MM.1S (cell line): ENCODE data around the gene DLGAP1.

Experiments
- DNase-seq: peaks from one replicate; pipeline ENCODE4 v3.0.0-alpha.2; 2015
- H2AFZ ChIP-seq: fragments of 300-600 bp; sonication (generic); 2 replicates; pipeline ENCODE4 v1.6.0; 2016; ENCODE audit warnings: antibody characterized with exemption, low read length
- H3F3A ChIP-seq: fragments of 300-600 bp; sonication (generic); 2 replicates; pipeline ENCODE4 v1.6.1; 2016; ENCODE audit warnings: mild to moderate bottlenecking, antibody characterized with exemption, low read length, moderate library complexity, mixed read lengths; ENCODE audit not compliant: insufficient read depth
- H3K27ac ChIP-seq: fragments of 300-600 bp; sonication (generic); 2 replicates; pipeline ENCODE4 v1.5.1; 2016; ENCODE audit warnings: mild to moderate bottlenecking, low read length
- H3K27me3 ChIP-seq: fragments of 300-600 bp; sonication (generic); replicated peaks from 2 replicates; pipeline ENCODE4 v1.6.0; 2016; ENCODE audit warnings: low read length; ENCODE audit not compliant: insufficient read depth
- H3K36me3 ChIP-seq: fragments of 300-600 bp; sonication (generic); replicated peaks from 2 replicates; pipeline ENCODE4 v1.6.1; 2016; ENCODE audit warnings: mild to moderate bottlenecking, low read length, mixed read lengths; ENCODE audit not compliant: insufficient read depth
- H3K4me1 ChIP-seq: fragments of 300-600 bp; sonication (generic); 2 replicates; pipeline ENCODE4 v1.6.1; 2016; ENCODE audit warnings: low read length, mixed read lengths
- H3K4me2 ChIP-seq: fragments of 300-600 bp; sonication (generic); 2 replicates; pipeline ENCODE4 v1.6.0; 2016; ENCODE audit warnings: low read depth, low read length
- H3K4me3 ChIP-seq: fragments of 300-600 bp; sonication (generic); 2 replicates; pipeline ENCODE4 v1.5.1; 2016; ENCODE audit warnings: low read length, mixed read lengths
- H3K79me2 ChIP-seq: fragments of 300-600 bp; sonication (generic); 2 replicates; pipeline ENCODE4 v1.6.1; 2016; ENCODE audit warnings: mixed run types, low read length, mixed read lengths
- H3K9ac ChIP-seq: fragments of 300-600 bp; sonication (generic); 2 replicates; pipeline ENCODE4 v1.6.1; 2016; ENCODE audit warnings: low read length, mixed read lengths
- H3K9me2 ChIP-seq: fragments of 300-600 bp; sonication (generic); replicated peaks from 2 replicates; pipeline ENCODE4 v1.6.1; 2016; ENCODE audit warnings: mild to moderate bottlenecking, low read length, mixed read lengths; ENCODE audit not compliant: insufficient read depth
- H3K9me3 ChIP-seq: fragments of 300-600 bp; sonication (generic); replicated peaks from 2 replicates; pipeline ENCODE4 v1.6.1; 2016; ENCODE audit warnings: mild to moderate bottlenecking, low read length, mixed read lengths; ENCODE audit not compliant: insufficient read depth
- H4K20me1 ChIP-seq: fragments of 300-600 bp; sonication (generic); 2 replicates; pipeline ENCODE4 v1.6.1; 2016; ENCODE audit warnings: mild to moderate bottlenecking, low read length, moderate library complexity, mixed read lengths; ENCODE audit not compliant: insufficient read depth
- CTCF ChIP-seq: fragments of 300-600 bp; sonication (generic); IDR thresholded peaks from 2 replicates; pipeline ENCODE4 v1.5.1; 2016; ENCODE audit warnings: antibody characterized with exemption, low read length, mixed read lengths
- EZH2 ChIP-seq: fragments of 300-600 bp; sonication (generic); optimal IDR thresholded peaks from 2 replicates; pipeline ENCODE3; 2017; ENCODE audit warnings: low read depth, mild to moderate bottlenecking, antibody characterized with exemption, low read length, mixed read lengths
- EZH2phosphoT487 ChIP-seq: fragments of 300-600 bp; sonication (generic); IDR thresholded peaks from 2 replicates; pipeline ENCODE4 v1.6.1; 2018; ENCODE audit warnings: antibody characterized with exemption, low read length

Gene DLGAP1

GRCh38 chr18:3861495-3861894 is 593.6 kb downstream of the DLGAP1 start:
- Histone ChIP-seq H3K4me1 (no peaks in the 10 kb centered on the region), H3K36me3 (no peaks in the 10 kb centered on the region), H3K4me2 (no peak overlapping the region), H3F3A (no peaks in the 10 kb centered on the region), H3K79me2 (no peaks in the 10 kb centered on the region), H4K20me1 (no peaks in the 10 kb centered on the region), H3K9ac (no peak overlapping the region), H2AFZ (no peak overlapping the region), H3K4me3 (no peak overlapping the region), H3K9me3 (no peaks in the 10 kb centered on the region), H3K27me3 (no peaks in the 10 kb centered on the region), H3K27ac (no peak overlapping the region), H3K9me2 (no peaks in the 10 kb centered on the region)
- TF ChIP-seq CTCF (no peak), EZH2 (no peak), EZH2phosphoT487 (no peak)
- no peak for DNase-seq

GRCh38 chr18:3857544-3857943 is 597.6 kb downstream of the DLGAP1 start:
- no peaks in the 10 kb centered on the region for H3F3A ChIP-seq
- no peak overlapping the region for H3K27ac ChIP-seq
- no peaks in the 10 kb centered on the region for H3K27me3 ChIP-seq
- H3K9me2 ChIP-seq = no peaks in the 10 kb centered on the region
- H4K20me1 ChIP-seq = no peaks in the 10 kb centered on the region
- no peaks in the 10 kb centered on the region for H3K36me3 ChIP-seq
- no peak for DNase-seq
- H3K4me1 ChIP-seq = no peaks in the 10 kb centered on the region
- no peak overlapping the region for H3K9ac ChIP-seq
- H3K4me2 ChIP-seq = no peak overlapping the region
- H3K4me3 ChIP-seq = no peak overlapping the region
- H3K9me3 ChIP-seq = no peaks in the 10 kb centered on the region
- TF ChIP-seq CTCF (no peak), EZH2 (no peak), EZH2phosphoT487 (no peak)
- no peak overlapping the region for H2AFZ ChIP-seq
- H3K79me2 ChIP-seq = no peaks in the 10 kb centered on the region

GRCh38 chr18:3855966-3856365 is 599.1 kb downstream of the DLGAP1 start:
- no peak overlapping the region for H2AFZ ChIP-seq
- no peaks in the 10 kb centered on the region for H3F3A ChIP-seq
- H4K20me1 ChIP-seq = no peaks in the 10 kb centered on the region
- no peak overlapping the region for H3K27ac ChIP-seq
- H3K9me3 ChIP-seq = no peaks in the 10 kb centered on the region
- no peak for TF ChIP-seq CTCF
- TF ChIP-seq EZH2 = no peak
- TF ChIP-seq EZH2phosphoT487 = no peak
- H3K4me1 ChIP-seq = no peaks in the 10 kb centered on the region
- H3K4me3 ChIP-seq = no peak overlapping the region
- no peaks in the 10 kb centered on the region for H3K9me2 ChIP-seq
- no peak for DNase-seq
- no peak overlapping the region for H3K4me2 ChIP-seq
- no peaks in the 10 kb centered on the region for H3K79me2 ChIP-seq
- no peaks in the 10 kb centered on the region for H3K36me3 ChIP-seq
- H3K9ac ChIP-seq = no peak overlapping the region
- no peaks in the 10 kb centered on the region for H3K27me3 ChIP-seq

- Histone ChIP-seq H2AFZ (no peak overlapping the region), H3K79me2 (no peaks in the 10 kb centered on the region), H3F3A (no peaks in the 10 kb centered on the region), H3K4me3 (no peak overlapping the region), H4K20me1 (no peaks in the 10 kb centered on the region), H3K27ac (no peak overlapping the region), H3K4me2 (no peak overlapping the region), H3K36me3 (no peaks in the 10 kb centered on the region), H3K27me3 (no peaks in the 10 kb centered on the region), H3K9me3 (no peaks in the 10 kb centered on the region), H3K9me2 (no peaks in the 10 kb centered on the region), H3K9ac (no peak overlapping the region), H3K4me1 (no peaks in the 10 kb centered on the region)
- DNase-seq = no peak
- TF ChIP-seq CTCF (no peak), EZH2phosphoT487 (no peak), EZH2 (no peak)
These were observed 602.8 kb downstream of the DLGAP1 start for GRCh38 chr18:3852321-3852720.
